ENCODE data around the gene KBTBD4. TPM values are rescaled to one million over a fixed set of nuclear protein-coding genes. Genes with fewer than 3 reads are reported as not detected.

KBTBD4 gene
- polyA plus RNA-seq, 3 donors = 28.4 to 30.0 (median 29.8) TPM

GRCh38 chr11:47591764-47592163 lies 13.0 kb upstream of the KBTBD4 start:
- no peak for DNase-seq (ENCODE audit: low read depth in 3 of 3, low spot score in 2 of 3)

DNA sequence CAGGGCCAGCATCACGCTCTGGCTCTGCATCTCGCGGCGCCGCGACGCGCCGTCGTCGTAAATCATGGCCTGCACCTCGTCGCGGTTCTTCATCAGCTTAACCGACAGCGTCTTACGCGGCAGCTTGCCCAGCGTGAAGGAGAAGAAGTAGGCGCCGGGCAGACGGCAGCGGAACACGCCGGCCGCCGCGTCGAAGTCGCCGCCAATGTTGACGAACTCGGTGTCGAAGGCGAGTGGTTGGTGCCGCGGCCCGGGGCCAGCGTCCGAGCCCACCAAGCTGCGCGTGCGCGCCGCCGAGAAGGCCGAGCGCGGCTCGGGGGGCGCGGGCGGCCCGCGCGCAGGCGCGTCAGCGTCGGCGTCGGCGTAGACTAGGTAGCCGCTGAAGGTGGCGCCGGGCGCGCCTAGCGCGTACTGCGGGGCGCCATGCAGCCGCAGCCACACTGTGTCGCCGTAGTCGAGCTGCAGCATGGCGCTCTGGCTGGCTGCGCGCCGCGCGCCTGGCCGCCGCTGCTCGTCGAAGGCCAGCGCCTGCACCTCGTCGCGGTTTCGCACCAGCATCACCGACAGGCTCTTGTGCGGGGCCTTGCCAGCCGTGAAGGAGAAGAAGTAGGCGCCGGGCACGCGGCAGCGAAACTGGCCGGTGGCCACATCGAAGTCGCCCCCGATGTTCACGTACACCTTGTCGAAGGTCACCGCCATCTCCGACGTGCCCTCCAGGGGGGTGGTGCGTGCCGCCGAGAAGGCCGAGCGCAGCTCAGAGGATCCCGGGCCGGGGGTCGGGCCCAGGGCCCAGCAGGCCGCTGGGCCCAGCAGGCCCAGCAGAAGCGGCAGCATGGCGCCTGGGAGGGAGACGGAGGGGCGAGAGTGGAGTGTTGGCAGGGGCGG lies 11.4 kb upstream of the KBTBD4 start:
- DNase-seq (ENCODE audit: low read depth in 3 of 3, low spot score in 2 of 3) = no peak

DNA sequence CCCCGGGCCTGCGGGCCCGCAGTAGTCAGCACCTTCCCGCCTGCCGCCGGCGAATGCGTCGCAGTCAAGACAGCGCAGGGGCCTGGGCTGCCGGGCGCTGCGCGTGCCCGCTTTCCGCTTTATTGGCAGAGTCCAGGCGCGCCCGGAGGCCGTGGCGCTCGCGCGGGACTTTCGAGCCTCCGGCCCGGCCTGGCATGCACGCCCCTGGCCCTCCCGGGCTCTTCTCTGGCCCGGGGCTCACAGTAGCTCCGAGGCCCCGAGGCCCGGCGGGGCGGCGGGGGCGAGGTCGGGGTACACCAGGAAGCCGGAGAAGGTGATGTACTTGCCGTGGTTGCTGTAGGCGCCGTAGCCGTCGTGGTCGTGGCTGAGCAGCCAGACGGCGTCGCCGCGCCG lies 10.8 kb upstream of the KBTBD4 start:
- no peak for DNase-seq (ENCODE audit: low read depth in 3 of 3, low spot score in 2 of 3)

GRCh38 chr11:47589118-47589517 lies 10.3 kb upstream of the KBTBD4 start:
- DNase-seq (ENCODE audit: low read depth in 3 of 3, low spot score in 2 of 3) = no peak

DNA sequence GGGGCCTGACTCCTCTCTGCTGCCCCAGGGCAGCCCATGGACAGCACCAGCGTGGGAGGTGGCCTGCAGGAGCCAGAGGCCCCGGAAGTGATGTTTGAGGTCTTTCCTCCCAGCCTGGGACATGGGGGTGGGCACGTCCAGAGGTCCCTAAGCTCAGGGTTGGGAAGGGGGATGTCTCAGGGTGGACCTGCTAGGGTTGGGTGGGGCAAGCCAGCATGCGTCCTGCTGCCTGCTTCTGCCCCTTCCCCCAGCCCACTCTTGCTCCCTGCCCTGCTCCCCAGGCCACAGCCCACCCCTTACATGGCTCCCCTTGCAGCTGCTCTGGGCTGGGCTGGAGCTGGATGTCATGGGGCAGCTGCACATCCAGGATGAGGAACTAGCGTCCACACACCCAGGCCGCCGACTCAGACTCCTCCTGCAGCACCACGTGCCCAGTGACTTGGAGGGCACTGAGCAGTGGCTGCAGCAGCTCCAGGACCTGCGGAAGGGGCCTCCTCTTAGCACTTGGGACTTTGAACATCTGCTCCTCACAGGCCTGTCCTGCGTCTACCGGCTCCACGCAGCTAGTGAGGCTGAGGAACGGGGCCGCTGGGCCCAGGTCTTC lies 9.1 kb upstream of the KBTBD4 start:
- DNase-seq (ENCODE audit: low read depth in 3 of 3, low spot score in 2 of 3) = no peak

GRCh38 chr11:47587039-47587716 lies 8.4 kb upstream of the KBTBD4 start:
- no peak for DNase-seq (ENCODE audit: low read depth in 3 of 3, low spot score in 2 of 3)

DNA sequence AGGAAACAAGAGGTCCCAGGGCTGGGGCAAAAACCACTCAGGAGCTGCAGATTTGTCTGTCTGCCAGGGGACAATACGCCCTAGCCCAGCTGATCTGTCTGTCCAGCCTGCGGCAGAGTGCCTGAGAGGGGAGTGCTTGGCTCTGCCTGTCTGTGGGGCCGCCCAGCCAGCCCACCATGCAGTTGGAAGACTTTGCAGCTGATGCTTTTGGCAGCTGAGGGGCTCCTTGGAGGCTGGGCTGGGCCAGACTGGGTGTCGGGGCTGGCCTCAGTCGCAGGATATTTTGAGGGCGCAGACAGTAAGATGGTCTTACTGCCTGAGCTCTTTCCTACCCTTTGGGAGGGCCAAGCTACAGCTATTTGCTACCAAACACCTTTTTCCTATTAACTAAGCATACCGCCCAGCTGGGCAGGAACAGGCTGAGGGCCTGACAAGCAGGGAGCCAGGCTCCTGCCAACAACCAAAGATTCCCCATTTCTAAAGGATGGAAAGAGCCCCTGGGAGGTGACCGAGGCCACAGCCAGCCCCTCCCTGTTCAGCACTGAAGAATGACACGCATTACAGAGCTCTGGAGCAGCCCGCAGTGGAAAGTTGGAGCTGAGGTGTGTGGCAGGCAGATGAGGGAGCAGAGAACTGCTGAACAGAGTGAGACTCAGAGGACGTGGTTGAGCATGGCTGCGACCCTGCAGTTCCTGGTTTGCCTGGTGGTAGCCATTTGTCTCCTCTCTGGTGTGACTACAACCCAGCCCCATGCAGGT lies 7.5 kb upstream of the KBTBD4 start, which contains the start of gene FAM180B:
Gene FAM180B, plus strand, starts transcription at position 581 of the 758 bp plus-strand sequence. Its CDS starts 91 bp downstream, at position 672.
- DNase-seq (ENCODE audit: low read depth in 3 of 3, low spot score in 2 of 3) = no peak

- DNase-seq (ENCODE audit: low read depth in 3 of 3, low spot score in 2 of 3) = no peak
Measured at GRCh38 chr11:47583844-47584243, 5.1 kb upstream of the KBTBD4 start.

DNA sequence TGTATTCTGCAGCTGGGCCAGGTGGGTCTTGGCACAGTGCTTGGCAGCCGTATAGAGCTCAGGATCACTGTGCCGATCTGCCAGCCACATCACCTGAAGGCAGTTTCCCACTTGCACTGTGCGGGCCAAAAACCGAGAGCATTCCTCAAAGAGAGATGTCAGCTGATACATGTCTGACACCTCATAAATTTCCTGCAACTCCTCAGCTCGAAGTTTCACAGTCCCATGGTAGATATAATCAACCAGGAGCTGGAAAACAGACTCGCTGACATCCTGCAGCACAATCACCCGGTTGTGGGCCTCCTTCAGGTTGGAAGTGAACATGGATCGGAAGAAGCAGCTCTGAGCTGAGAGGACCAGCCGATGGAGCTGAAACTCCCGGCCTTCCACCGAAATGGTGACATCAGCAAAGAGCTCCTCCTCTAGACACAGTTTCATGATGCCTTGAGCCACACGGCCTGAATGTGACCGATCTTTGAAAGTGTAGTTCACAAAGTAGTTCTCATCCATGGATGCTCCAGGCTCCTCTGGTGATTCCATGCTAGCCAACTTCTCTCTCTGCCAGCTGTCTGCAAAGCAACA lies 1.2 kb downstream of the KBTBD4 start:
- no peak for DNase-seq (ENCODE audit: low read depth in 3 of 3, low spot score in 2 of 3)

GRCh38 chr11:47573321-47573720 lies 5.4 kb downstream of the KBTBD4 start:
- DNase-seq (ENCODE audit: low read depth in 3 of 3, low spot score in 2 of 3) = no peak

DNA sequence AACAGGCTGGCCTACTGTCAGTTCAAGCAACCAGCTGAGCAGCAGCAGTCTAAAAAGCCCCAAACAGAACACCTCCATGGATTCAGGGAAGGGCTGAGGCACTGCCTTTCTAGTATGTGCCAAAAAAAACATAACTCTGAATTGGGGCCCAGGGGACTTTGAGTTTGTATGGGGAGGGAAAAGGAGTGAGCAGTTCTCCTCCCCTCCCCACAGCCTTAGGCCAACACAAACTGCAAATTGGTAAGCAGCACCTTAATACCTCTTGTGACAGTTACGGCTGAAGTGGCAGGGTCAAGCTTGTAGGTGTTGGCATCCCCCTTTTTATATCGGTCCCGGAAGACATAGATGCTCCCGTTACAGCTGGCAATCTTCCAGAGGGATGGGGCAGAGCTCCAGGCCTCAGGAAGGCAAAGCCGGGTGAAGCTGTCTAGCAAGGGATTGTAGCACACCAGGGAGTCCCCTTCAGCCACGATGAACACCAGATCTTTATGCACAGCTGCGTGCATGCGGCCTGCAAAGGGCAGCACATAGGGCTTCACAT lies 6.0 kb downstream of the KBTBD4 start:
- no peak for DNase-seq (ENCODE audit: low read depth in 3 of 3, low spot score in 2 of 3)

- no peak for DNase-seq (ENCODE audit: low read depth in 3 of 3, low spot score in 2 of 3)
Measured at GRCh38 chr11:47571895-47572294, 6.9 kb downstream of the KBTBD4 start.

- no peak for DNase-seq (ENCODE audit: low read depth in 3 of 3, low spot score in 2 of 3)
Measured at GRCh38 chr11:47571357-47571729, 7.4 kb downstream of the KBTBD4 start.

DNA sequence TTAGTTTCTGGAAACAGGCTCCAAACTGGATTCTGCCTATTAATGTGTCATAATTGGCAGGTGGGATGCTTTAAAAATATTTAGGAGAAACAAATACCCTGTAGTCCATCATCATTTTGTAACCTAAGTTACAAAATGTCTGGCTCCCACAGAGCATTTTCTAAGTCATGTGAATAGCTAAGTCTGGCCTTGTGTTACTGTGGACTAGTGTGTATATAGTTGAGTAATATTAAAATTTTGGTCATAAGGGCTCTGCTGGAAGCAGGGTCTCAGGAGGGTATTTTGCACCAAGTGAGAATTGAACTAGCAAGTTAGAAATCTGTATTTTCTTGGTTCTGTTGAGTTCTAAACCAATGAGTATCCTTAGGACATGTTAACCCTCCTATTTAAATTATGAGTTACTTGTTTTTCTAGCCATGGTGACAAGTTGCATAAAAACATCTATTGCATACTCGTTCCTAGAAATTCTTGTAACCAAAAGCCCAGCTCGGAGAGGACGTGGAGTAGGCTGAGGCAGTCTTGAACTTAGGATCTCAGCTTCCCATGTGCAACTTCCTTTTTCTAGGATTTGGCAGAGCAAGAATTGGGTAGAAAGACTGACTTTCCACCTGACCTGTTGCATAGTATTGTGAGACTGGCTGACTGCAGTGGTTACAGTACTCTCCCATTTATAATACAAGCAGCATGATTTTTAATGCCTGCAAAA lies 8.0 kb downstream of the KBTBD4 start:
- DNase-seq (ENCODE audit: low read depth in 3 of 3, low spot score in 2 of 3) = no peak

DNA sequence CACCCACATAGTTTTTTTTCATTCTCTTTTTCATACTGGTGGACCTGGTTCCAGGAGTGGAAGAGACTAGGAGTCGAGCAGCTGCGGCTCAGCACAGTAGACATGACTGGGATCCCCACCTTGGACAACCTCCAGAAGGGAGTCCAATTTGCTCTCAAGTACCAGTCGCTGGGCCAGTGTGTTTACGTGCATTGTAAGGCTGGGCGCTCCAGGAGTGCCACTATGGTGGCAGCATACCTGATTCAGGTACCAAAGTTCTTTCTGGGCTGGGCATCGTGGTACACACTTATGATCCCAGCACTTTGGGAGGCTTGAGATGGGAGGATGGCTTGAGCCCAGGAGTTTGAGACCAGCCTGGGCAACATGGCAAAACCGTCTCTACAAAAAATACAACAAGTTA lies 9.1 kb downstream of the KBTBD4 start:
- no peak for DNase-seq (ENCODE audit: low read depth in 3 of 3, low spot score in 2 of 3)

DNA sequence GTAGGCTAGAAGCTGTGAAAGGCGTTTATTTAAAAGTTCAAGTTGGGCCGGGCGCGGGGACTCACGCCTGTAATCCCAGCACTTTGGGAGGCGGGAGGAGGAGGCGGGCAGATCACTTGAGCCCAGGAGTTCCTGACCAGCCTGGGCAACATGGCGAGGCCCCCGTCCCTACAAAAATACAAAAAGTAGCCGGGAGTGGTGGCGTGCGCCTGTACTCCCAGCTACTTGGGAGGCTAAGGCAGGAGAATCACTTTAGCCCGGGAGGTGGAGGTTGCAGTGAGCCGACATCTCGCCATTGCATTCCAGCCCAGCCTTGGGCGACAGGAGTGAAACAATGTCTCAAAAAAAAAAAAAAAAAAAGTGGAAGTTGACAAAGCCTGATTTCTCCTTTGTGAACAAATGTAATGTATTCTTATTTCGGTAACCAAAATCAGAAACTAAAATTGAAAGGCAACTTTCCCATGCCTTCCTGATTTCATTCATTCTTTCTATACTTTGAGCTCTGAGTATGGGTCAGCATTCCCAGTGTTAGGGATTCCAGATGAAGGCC lies 12.5 kb downstream of the KBTBD4 start:
- DNase-seq (ENCODE audit: low read depth in 3 of 3, low spot score in 2 of 3) = no peak

- DNase-seq (ENCODE audit: low read depth in 3 of 3, low spot score in 2 of 3) = no peak
Measured at GRCh38 chr11:47565340-47566148, 13.2 kb downstream of the KBTBD4 start, which contains the start of gene PTPMT1. Gene PTPMT1, plus strand, starts transcription at chr11:47565599. Its CDS starts 24 bp downstream, at chr11:47565623.

- DNase-seq (ENCODE audit: low read depth in 3 of 3, low spot score in 2 of 3) = no peak
Measured at GRCh38 chr11:47564933-47565339, 13.8 kb downstream of the KBTBD4 start.
